Body of pancreas (tissue), 4 donors: Measurements from ENCODE around the gene ARHGAP24. TPM values are rescaled to one million over a fixed set of nuclear protein-coding genes. Genes with fewer than 3 reads are reported as not detected.

Source experiments
- ATAC-seq: fragments of 150-250 bp; one replicate; pipeline ENCODE4 v1.9.1; 2016
- DNase-seq, 4 donors: peaks; one replicate each; pipeline ENCODE4 v3.0.0-alpha.2; 2019
- H3K27ac ChIP-seq, 4 donors: fragments of 200-600 bp; sonication (generic); 1 replicate in 3 of 4; 2 replicates in 1 of 4; pipeline versions ENCODE4 v1.5.1 to v1.6.1; 2016 to 2019; ENCODE audit warnings: mild to moderate bottlenecking in 1 of 4, mixed read lengths in 1 of 4, moderate library complexity in 1 of 4
- H3K27me3 ChIP-seq, 2 donors: fragments of 200-600 bp; sonication (generic); one replicate each; pipeline ENCODE4 v1.6.0; 2016; ENCODE audit warnings: mild to moderate bottlenecking in 1 of 2
- H3K36me3 ChIP-seq, 2 donors: fragments of 200-600 bp; sonication (generic); replicated peaks in 1 of 2; 2 replicates each; pipeline ENCODE4 v1.5.1; 2016; ENCODE audit warnings: low read depth in 2 of 2; ENCODE audit not compliant: insufficient read depth in 1 of 2
- H3K4me1 ChIP-seq: fragments of 200-600 bp; sonication (generic); one replicate; pipeline ENCODE4 v1.6.0; 2016
- H3K4me3 ChIP-seq, 2 donors: fragments of 200-600 bp; sonication (generic); 1 replicate in 1 of 2; 2 replicates in 1 of 2; pipeline ENCODE4 v1.5.1; 2016 to 2019
- H3K9me3 ChIP-seq, 3 donors: fragments of 200-600 bp; sonication (generic); 1 replicate in 2 of 3; 2 replicates in 1 of 3; pipeline ENCODE4 v1.5.1; 2016
- CTCF ChIP-seq, 7 experiments: fragments of 450-650 bp in 4 of 7; fragments of 200-600 bp in 3 of 7; sonication (generic) in 3 of 7; IDR thresholded peaks; one replicate each; pipeline ENCODE4 v1.5.1; 2016 to 2019; ENCODE audit warnings: antibody characterized with exemption in 7 of 7
- POLR2A ChIP-seq, 3 donors: fragments of 450-650 bp; IDR thresholded peaks; one replicate each; pipeline ENCODE4 v1.6.1; 2016; ENCODE audit warnings: antibody characterized with exemption in 3 of 3, mild to moderate bottlenecking in 2 of 3
- WGBS, 2 donors: methylation state at CpG; one replicate each; pipeline ENCODE4 v1.1.5; 2017; 5-methylcytosine and 5-hydroxymethylcytosine counted together
- intact Hi-C: fragments of 100-400 bp; cut with DNase I; formaldehyde crosslinking; loops from one replicate; pipeline ENCODE4 v1.15.1; 2023
- total RNA-seq, 2 donors: library from RNA; depleted of rRNA; stranded (reverse); fragments of >200 nt; gene quantifications; one replicate each; pipeline ENCODE4 v1.1.0, GENCODE V29; 2016

Gene ARHGAP24
- total RNA-seq, 2 donors from 2014 or later, result 43.3 to 113 TPM

GRCh38 chr4:85696661-85697060, 221.7 kb downstream of the ARHGAP24 start:
- 94 to 96% methylated on average over 2 of the region's 2 CpGs for WGBS, 2 donors
- intact Hi-C loops, result no loop called here
- Histone ChIP-seq H3K36me3 (no peaks in the 10 kb centered on the region), H3K27me3 (no peaks in the 10 kb centered on the region), H3K4me1 (peaks cover 9% of the 10 kb centered on the region), H3K27ac (no peak overlapping the region), H3K4me3 (no peak overlapping the region), H3K9me3 (no peaks in the 10 kb centered on the region)
- ATAC-seq, result no peak
- no peak for DNase-seq
- TF ChIP-seq CTCF (IDR thresholded peaks at IDR 0.05), result no peak
- no peak for TF ChIP-seq POLR2A (IDR thresholded peaks at IDR 0.05)

GRCh38 chr4:85697854-85698253, 222.9 kb downstream of the ARHGAP24 start:
- TF ChIP-seq POLR2A (IDR thresholded peaks at IDR 0.05) (no peak), CTCF (IDR thresholded peaks at IDR 0.05) (no peak)
- H3K27ac ChIP-seq, result no peak overlapping the region
- no peaks in the 10 kb centered on the region for H3K9me3 ChIP-seq
- H3K27me3 ChIP-seq, result no peaks in the 10 kb centered on the region
- peaks cover 9% of the 10 kb centered on the region for H3K4me1 ChIP-seq
- no peak overlapping the region for H3K4me3 ChIP-seq
- H3K36me3 ChIP-seq, result no peaks in the 10 kb centered on the region
- ATAC-seq, result no peak
- intact Hi-C loops, result no loop called here
- DNase-seq, result no peak

GRCh38 chr4:85700362-85700761, 225.4 kb downstream of the ARHGAP24 start:
- TF ChIP-seq POLR2A (IDR thresholded peaks at IDR 0.05) (no peak), CTCF (IDR thresholded peaks at IDR 0.05) (no peak)
- ATAC-seq, result no peak
- Histone ChIP-seq H3K36me3 (no peaks in the 10 kb centered on the region), H3K9me3 (no peaks in the 10 kb centered on the region), H3K27ac (no peak overlapping the region), H3K4me1 (peaks cover 9% of the 10 kb centered on the region), H3K27me3 (no peaks in the 10 kb centered on the region), H3K4me3 (no peak overlapping the region)
- WGBS, 2 donors, result 79 to 90% methylated on average over 3 of the region's 3 CpGs
- intact Hi-C loops, result no loop called here
- no peak for DNase-seq

GRCh38 chr4:85701861-85702321, 226.9 kb downstream of the ARHGAP24 start:
- H3K36me3 ChIP-seq, result no peaks in the 10 kb centered on the region
- intact Hi-C loops, result no loop called here
- ATAC-seq, result no peak
- H3K4me3 ChIP-seq, result no peak overlapping the region
- H3K27me3 ChIP-seq, result no peaks in the 10 kb centered on the region
- no peaks in the 10 kb centered on the region for H3K9me3 ChIP-seq
- no peak for DNase-seq
- no peak for TF ChIP-seq CTCF (IDR thresholded peaks at IDR 0.05)
- no peak for TF ChIP-seq POLR2A (IDR thresholded peaks at IDR 0.05)
- H3K4me1 ChIP-seq, result peaks cover 9% of the 10 kb centered on the region
- H3K27ac ChIP-seq, result peak overlapping the region in 1 of 4 donors; percentile 1
- WGBS, 2 donors, result 74 to 87% methylated on average over 1 of the region's 1 CpG

- Histone ChIP-seq H3K4me3 (no peak overlapping the region), H3K27me3 (no peaks in the 10 kb centered on the region), H3K27ac (no peak overlapping the region), H3K4me1 (peaks cover 3% of the 10 kb centered on the region), H3K9me3 (no peaks in the 10 kb centered on the region), H3K36me3 (no peaks in the 10 kb centered on the region)
- intact Hi-C loops, result no loop called here
- DNase-seq, result no peak
- WGBS, 2 donors, result 86 to 92% methylated on average over 3 of the region's 3 CpGs
- TF ChIP-seq CTCF (IDR thresholded peaks at IDR 0.05) (no peak), POLR2A (IDR thresholded peaks at IDR 0.05) (no peak)
- no peak for ATAC-seq
Observed at GRCh38 chr4:85703096-85703495, 228.1 kb downstream of the ARHGAP24 start.
